ENCODE measurements around the gene DTNA.

DNA sequence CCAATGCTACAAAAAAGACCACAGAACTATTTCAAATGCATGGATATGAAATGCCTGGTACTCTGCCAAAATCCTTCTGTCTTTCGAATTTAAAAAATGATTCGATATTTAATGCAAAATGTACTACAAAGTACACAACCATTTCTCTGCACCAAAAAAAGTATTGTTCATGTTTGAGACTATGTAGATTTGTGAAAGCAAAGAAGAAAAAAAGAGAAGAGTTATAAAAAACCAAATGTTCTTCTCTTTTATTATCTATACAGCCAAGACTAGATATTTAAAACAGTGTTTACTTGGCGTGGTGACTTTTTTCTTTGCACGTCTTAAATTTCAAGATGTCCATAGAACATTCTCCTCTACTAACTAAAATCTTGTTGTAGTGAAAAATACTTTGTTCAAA, 89.2 kb downstream of the DTNA start:
- no peak for TF ChIP-seq FOXM1 (IDR thresholded peaks at IDR 0.05; ENCODE audit: borderline replicate concordance)
- no peak for TF ChIP-seq SP1 (IDR thresholded peaks at IDR 0.05)
- no peak for TF ChIP-seq FOXA1 (IDR thresholded peaks at IDR 0.05)
- no peak for TF ChIP-seq TARDBP (IDR thresholded peaks at IDR 0.05)
- no peak for TF ChIP-seq L3MBTL2 (conservative IDR thresholded peaks at IDR 0.05)
- no peak for TF ChIP-seq BHLHE40 (IDR thresholded peaks at IDR 0.05; ENCODE audit: borderline replicate concordance)
- TF ChIP-seq, protein P1, sequence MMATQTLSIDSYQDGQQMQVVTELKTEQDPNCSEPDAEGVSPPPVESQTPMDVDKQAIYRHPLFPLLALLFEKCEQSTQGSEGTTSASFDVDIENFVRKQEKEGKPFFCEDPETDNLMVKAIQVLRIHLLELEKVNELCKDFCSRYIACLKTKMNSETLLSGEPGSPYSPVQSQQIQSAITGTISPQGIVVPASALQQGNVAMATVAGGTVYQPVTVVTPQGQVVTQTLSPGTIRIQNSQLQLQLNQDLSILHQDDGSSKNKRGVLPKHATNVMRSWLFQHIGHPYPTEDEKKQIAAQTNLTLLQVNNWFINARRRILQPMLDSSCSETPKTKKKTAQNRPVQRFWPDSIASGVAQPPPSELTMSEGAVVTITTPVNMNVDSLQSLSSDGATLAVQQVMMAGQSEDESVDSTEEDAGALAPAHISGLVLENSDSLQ (IDR thresholded peaks at IDR 0.05) = no peak
- no peak for TF ChIP-seq FOXK2 (IDR thresholded peaks at IDR 0.05)
- no peak for TF ChIP-seq SUZ12 (IDR thresholded peaks at IDR 0.05)
- TF ChIP-seq ZNF384 (IDR thresholded peaks at IDR 0.05) = no peak

Data from HEK293T (cell line).